H1 (cell line): ENCODE measurements around the gene MGMT. TPM values are rescaled to one million over a fixed set of nuclear protein-coding genes. Genes with fewer than 3 reads are reported as not detected.

Experiments
- CTCF ChIA-PET: fragments of 300-600 bp; sonication (Branson Sonifier 250); formaldehyde crosslinking; loops from one replicate; lab custom pipeline; 2021; ENCODE audit not compliant: partially characterized antibody; lab: Charles Lee
- POLR2A ChIA-PET: fragments of 300-600 bp; sonication (Branson Sonifier 250); formaldehyde crosslinking; loops from one replicate; lab custom pipeline; 2021; ENCODE audit warnings: inconsistent platforms; ENCODE audit not compliant: partially characterized antibody; lab: Charles Lee
- DNase-seq, 2 experiments: peaks; one replicate each; pipeline versions ENCODE4 v3.0.0 to v3.0.0-alpha.2; 2010 to 2022; ENCODE audit warnings: low spot score in 2 of 2, low read depth in 1 of 2, mixed read lengths in 1 of 2
- FAIRE-seq: peaks from 2 replicates; lab custom pipeline; 2011; peaks lifted over from hg19 to GRCh38; lab: Jason Lieb, UNC
- H2AFZ ChIP-seq: 2 replicates; pipeline ENCODE4 v1.8.1; 2012; ENCODE audit warnings: low read length, inconsistent platforms
- H2AK5ac ChIP-seq: 2 replicates; pipeline ENCODE4 v1.6.1; 2013; ENCODE audit warnings: low read depth, low read length
- H2BK120ac ChIP-seq: replicated peaks from 2 replicates; pipeline ENCODE3; 2013; ENCODE audit warnings: low read depth, low read length, inconsistent platforms
- H2BK12ac ChIP-seq: 2 replicates; pipeline ENCODE4 v1.6.1; 2013; ENCODE audit warnings: low read depth, low read length
- H2BK15ac ChIP-seq: 2 replicates; pipeline ENCODE4 v1.6.1; 2013; ENCODE audit warnings: low read length
- H2BK20ac ChIP-seq: 2 replicates; pipeline ENCODE4 v1.6.1; 2013; ENCODE audit warnings: low read length
- H2BK5ac ChIP-seq: 2 replicates; pipeline ENCODE4 v1.6.1; 2013; ENCODE audit warnings: low read depth, low read length
- H3K14ac ChIP-seq: 2 replicates; pipeline ENCODE4 v1.6.1; 2013; ENCODE audit warnings: inconsistent platforms; ENCODE audit not compliant: insufficient read length
- H3K18ac ChIP-seq: 2 replicates; pipeline ENCODE4 v1.6.1; 2013; ENCODE audit warnings: low read length; ENCODE audit errors: extremely low read depth
- H3K23ac ChIP-seq: 2 replicates; pipeline ENCODE4 v1.6.1; 2013; ENCODE audit warnings: inconsistent platforms; ENCODE audit not compliant: insufficient read length
- H3K23me2 ChIP-seq: 2 replicates; pipeline ENCODE4 v1.6.1; 2013; ENCODE audit warnings: low read depth, low read length
- H3K27ac ChIP-seq: 2 replicates; pipeline ENCODE4 v1.6.1; 2011; ENCODE audit warnings: low read depth, low read length, inconsistent platforms
- H3K27me3 ChIP-seq, 4 experiments: replicated peaks in 1 of 4; 1 replicate in 1 of 4; 2 replicates in 3 of 4; pipeline versions ENCODE4 v1.6.1 to v1.8.1; 2011 to 2013; ENCODE audit warnings: low read length in 3 of 4, mild to moderate bottlenecking in 3 of 4, inconsistent platforms in 2 of 4, mixed read lengths in 2 of 4, moderate library complexity in 1 of 4; ENCODE audit not compliant: control insufficient read depth in 3 of 4, insufficient read depth in 3 of 4; ENCODE audit errors: extremely low read depth in 1 of 4
- H3K36me3 ChIP-seq, 4 experiments: 2 replicates each; pipeline versions ENCODE4 v1.6.1 to v1.8.1; 2011 to 2013; ENCODE audit warnings: mild to moderate bottlenecking in 4 of 4, low read length in 3 of 4, moderate library complexity in 2 of 4, control low read depth in 1 of 4, inconsistent platforms in 1 of 4; ENCODE audit not compliant: insufficient read depth in 4 of 4, control insufficient read depth in 2 of 4
- H3K4ac ChIP-seq: replicated peaks from 2 replicates; pipeline ENCODE3; 2013; ENCODE audit warnings: low read length, low read depth, mixed read lengths, inconsistent platforms; ENCODE audit not compliant: insufficient read length
- H3K4me1 ChIP-seq, 4 experiments: replicated peaks in 1 of 4; 1 replicate in 1 of 4; 2 replicates in 3 of 4; pipeline versions ENCODE4 v1.6.1 to v1.8.1; 2011 to 2013; ENCODE audit warnings: low read length in 3 of 4, inconsistent platforms in 2 of 4, mixed read lengths in 1 of 4; ENCODE audit not compliant: insufficient read depth in 4 of 4, control insufficient read depth in 3 of 4
- H3K4me2 ChIP-seq, 2 experiments: 2 replicates each; pipeline versions ENCODE4 v1.6.1 to v1.8.1; 2011 to 2013; ENCODE audit warnings: low read depth in 2 of 2, low read length in 2 of 2, control low read depth in 1 of 2, inconsistent platforms in 1 of 2, mild to moderate bottlenecking in 1 of 2; ENCODE audit not compliant: insufficient read depth in 1 of 2
- H3K4me3 ChIP-seq, 4 experiments: fragments of 200-600, 300-600 bp in 1 of 4; sonication (generic), shearing (Covaris generic), sonication (Bioruptor Twin) in 1 of 4; 2 replicates each; pipeline versions ENCODE4 v1.5.1 to v1.8.1; 2011 to 2016; ENCODE audit warnings: low read length in 4 of 4, low read depth in 3 of 4, control low read depth in 2 of 4, inconsistent platforms in 2 of 4, mild to moderate bottlenecking in 2 of 4, mixed read lengths in 1 of 4, moderate library complexity in 1 of 4; ENCODE audit not compliant: insufficient read depth in 2 of 4; ENCODE audit errors: extremely low read depth in 1 of 4
- H3K56ac ChIP-seq: replicated peaks from 2 replicates; pipeline ENCODE3; 2013; ENCODE audit warnings: low read depth, mild to moderate bottlenecking, mixed read lengths, low read length, inconsistent platforms; ENCODE audit not compliant: insufficient read length
- H3K79me1 ChIP-seq: 2 replicates; pipeline ENCODE4 v1.6.1; 2013; ENCODE audit warnings: low read depth, low read length, control low read depth
- H3K79me2 ChIP-seq, 2 experiments: 2 replicates each; pipeline versions ENCODE4 v1.6.1 to v1.8.1; 2012 to 2013; ENCODE audit warnings: low read length in 2 of 2, mild to moderate bottlenecking in 2 of 2, inconsistent platforms in 1 of 2; ENCODE audit not compliant: insufficient read depth in 2 of 2, control insufficient read depth in 1 of 2
- H3K9ac ChIP-seq, 4 experiments: replicated peaks in 1 of 4; 1 replicate in 1 of 4; 2 replicates in 3 of 4; pipeline versions ENCODE4 v1.6.1 to v1.8.1; 2011 to 2013; ENCODE audit warnings: low read depth in 3 of 4, low read length in 3 of 4, control low read depth in 2 of 4, mild to moderate bottlenecking in 2 of 4, moderate library complexity in 2 of 4, inconsistent platforms in 1 of 4; ENCODE audit errors: extremely low read depth in 1 of 4
- H3K9me3 ChIP-seq, 2 experiments: 2 replicates each; pipeline versions ENCODE4 v1.6.1 to v1.8.1; 2012 to 2013; ENCODE audit warnings: mild to moderate bottlenecking in 2 of 2, moderate library complexity in 2 of 2, control low read depth in 1 of 2, inconsistent platforms in 1 of 2, low read depth in 1 of 2, low read length in 1 of 2, mixed read lengths in 1 of 2; ENCODE audit not compliant: insufficient read depth in 2 of 2
- H4K20me1 ChIP-seq, 2 experiments: replicated peaks in 1 of 2; 2 replicates each; pipeline versions ENCODE3 to v1.8.1; 2011 to 2013; ENCODE audit warnings: inconsistent platforms in 2 of 2, low read length in 2 of 2, mild to moderate bottlenecking in 1 of 2; ENCODE audit not compliant: insufficient read depth in 2 of 2, control insufficient read depth in 1 of 2
- H4K5ac ChIP-seq: 2 replicates; pipeline ENCODE4 v1.6.1; 2013; ENCODE audit warnings: low read length, low read depth, mixed read lengths, inconsistent platforms; ENCODE audit not compliant: insufficient read length
- H4K8ac ChIP-seq: 2 replicates; pipeline ENCODE4 v1.8.0; 2013; ENCODE audit warnings: mild to moderate bottlenecking, moderate library complexity, low read length, inconsistent platforms; ENCODE audit not compliant: insufficient read depth; ENCODE audit errors: extremely low read depth
- H4K91ac ChIP-seq: replicated peaks from 2 replicates; pipeline ENCODE3; 2013; ENCODE audit warnings: low read length, mixed read lengths, inconsistent platforms; ENCODE audit not compliant: insufficient read length
- MAFK ChIP-seq: IDR thresholded peaks from 2 replicates; pipeline ENCODE4 v1.6.1; 2012; ENCODE audit warnings: low read depth, mild to moderate bottlenecking, improper control_type of control experiment, low read length
- MAX ChIP-seq: IDR thresholded peaks from 2 replicates; pipeline ENCODE4 v1.6.1; 2012; ENCODE audit warnings: inconsistent platforms
- NRF1 ChIP-seq: IDR thresholded peaks from 2 replicates; pipeline ENCODE4 v1.6.1; 2011; ENCODE audit warnings: mild to moderate bottlenecking, low read depth, low read length, improper control_type of control experiment
- POLR2A ChIP-seq, 2 experiments: IDR thresholded peaks; 1 replicate in 1 of 2; 2 replicates in 1 of 2; pipeline ENCODE4 v1.6.1; 2011; ENCODE audit warnings: low read depth in 2 of 2, low read length in 2 of 2, mild to moderate bottlenecking in 2 of 2; ENCODE audit errors: control extremely low read depth in 1 of 2
- POU5F1 ChIP-seq: IDR thresholded peaks from 2 replicates; pipeline ENCODE4 v1.6.1; 2011; ENCODE audit warnings: low read depth, mild to moderate bottlenecking, low read length, moderate library complexity
- RFX5 ChIP-seq: IDR thresholded peaks from 2 replicates; pipeline ENCODE4 v1.6.1; 2011; ENCODE audit warnings: low read depth, low read length, improper control_type of control experiment, borderline replicate concordance
- SAP30 ChIP-seq: fragments of 300-600 bp; sonication (generic); IDR thresholded peaks from 2 replicates; pipeline ENCODE4 v1.7.1; 2012; ENCODE audit warnings: low read length, moderate library complexity, mild to moderate bottlenecking, inconsistent platforms; ENCODE audit not compliant: insufficient read depth, insufficient replicate concordance
- SP1 ChIP-seq: IDR thresholded peaks from 2 replicates; pipeline ENCODE4 v1.6.1; 2011; ENCODE audit warnings: low read depth, low read length
- SP2 ChIP-seq: IDR thresholded peaks from 2 replicates; pipeline ENCODE4 v1.6.1; 2012; ENCODE audit warnings: mild to moderate bottlenecking, low read length, inconsistent platforms
- SUZ12 ChIP-seq: fragments of 200-600 bp; sonication (generic); IDR thresholded peaks from 2 replicates; pipeline ENCODE4 v1.6.1; 2012; ENCODE audit warnings: mild to moderate bottlenecking, inconsistent platforms, low read length, moderate library complexity, mixed read lengths
- USF2 ChIP-seq: IDR thresholded peaks from 2 replicates; pipeline ENCODE4 v1.6.1; 2011; ENCODE audit warnings: low read length, improper control_type of control experiment
- WGBS, 2 experiments: shearing (Covaris generic) in 1 of 2; methylation state at CpG; one replicate each; pipeline versions ENCODE4 v1.1.6 to v1.1.7; 2013 to 2015; ENCODE audit warnings: low lambda C conversion rate in 2 of 2, mixed read lengths in 2 of 2, inconsistent platforms in 1 of 2, low coverage in 1 of 2, missing lambda C conversion rate in 1 of 2; ENCODE audit not compliant: insufficient replicate concordance in 2 of 2, insufficient coverage in 1 of 2, insufficient read length in 1 of 2; ENCODE audit errors: extremely low coverage in 1 of 2, missing lambda C conversion rate in 1 of 2; 5-methylcytosine and 5-hydroxymethylcytosine counted together
- polyA plus RNA-seq, 7 experiments: library from polyadenylated mRNA; depleted of rRNA in 3 of 7; stranded (reverse) in 5 of 7; unstranded in 2 of 7; fragments of >200 nt in 5 of 7; fragments of 200-250 nt in 2 of 7; gene quantifications; 1 replicate in 5 of 7; 2 replicates in 1 of 7; 4 replicates in 1 of 7; pipeline versions ENCODE4 v1.2.1 to v1.2.3, GENCODE V29; 2011 to 2013; ENCODE audit warnings: missing spikeins in 2 of 7, mixed read lengths in 2 of 7
- total RNA-seq: library from RNA; stranded (reverse); fragmentation: NEBNext Ultra II Directional; extraction: Animal tissue kit (Norgen Biotek cat#: 25700); gene quantifications from 2 replicates; pipeline ENCODE4 v1.2.1, GENCODE V29; 2021

MGMT gene
- total and polyA plus RNA-seq, 2 of the 8 experiments (the other 6 are each of a cell fraction or from before 2014, with no cell fraction given): 9.9 to 10.7 TPM

GRCh38 chr10:129541200-129541599, 74.2 kb downstream of the MGMT start:
- no peak overlapping the region for H2BK20ac ChIP-seq
- TF ChIP-seq SP1 (no peak), SAP30 (no peak), POU5F1 (no peak), MAX (no peak), POLR2A (IDR thresholded peaks at IDR 0.05; ENCODE audit: control extremely low read depth in 1 of 2, low read depth in 2 of 2, low read length in 2 of 2) (no peak), SP2 (no peak), RFX5 (no peak), USF2 (no peak), NRF1 (no peak), MAFK (no peak), SUZ12 (no peak)
- H4K5ac ChIP-seq: no peak overlapping the region
- H3K4me3 ChIP-seq: no peak overlapping the region
- no peak overlapping the region for H2BK15ac ChIP-seq
- H3K4me1 ChIP-seq: no peaks in the 10 kb centered on the region; a peak in 1 of 7 replicates
- H2AFZ ChIP-seq: no peak overlapping the region
- H3K9ac ChIP-seq: no peak overlapping the region
- H3K36me3 ChIP-seq: no peaks in the 10 kb centered on the region
- no peak overlapping the region for H3K27ac ChIP-seq
- no peaks in the 10 kb centered on the region for H4K20me1 ChIP-seq
- FAIRE-seq (no peak), DNase-seq (no peak)
- no peaks in the 10 kb centered on the region for H3K79me2 ChIP-seq
- H4K8ac ChIP-seq: no peak overlapping the region
- H3K23ac ChIP-seq: no peak overlapping the region
- H3K4ac ChIP-seq: no peak overlapping the region
- no peaks in the 10 kb centered on the region for H3K9me3 ChIP-seq
- no peak overlapping the region; the same call in 1 of the 2 replicates for H3K18ac ChIP-seq
- H2AK5ac ChIP-seq: no peak overlapping the region
- H2BK5ac ChIP-seq: no peak overlapping the region
- no peak overlapping the region for H4K91ac ChIP-seq
- H3K56ac ChIP-seq: no peak overlapping the region
- H3K79me1 ChIP-seq: no peaks in the 10 kb centered on the region; the same call in 1 of the 2 replicates
- no peaks in the 10 kb centered on the region for H3K23me2 ChIP-seq
- H3K27me3 ChIP-seq: no peaks in the 10 kb centered on the region
- ChIA-PET CTCF (interaction anchor here (1.7 kb wide), 1 partner anchor 11 kb away, joined by 7 read pairs; no protein-coding TSS in a partner anchor), POLR2A (interaction anchor here (0.7 kb wide), 1 partner anchor 1222 kb away, joined by 3 read pairs; no protein-coding TSS in a partner anchor)
- 88% methylated on average over 9 of the region's 9 CpGs; no CpG with 5 or more reads in 1 of the 2 experiments for WGBS, 2 experiments
- H2BK120ac ChIP-seq: no peak overlapping the region
- no peak overlapping the region for H2BK12ac ChIP-seq
- no peak overlapping the region for H3K4me2 ChIP-seq
- no peak overlapping the region for H3K14ac ChIP-seq
